Uterus (tissue), 2 donors: ENCODE data around the gene ISM2.

Source experiments
- CTCF ChIP-seq, 4 experiments: fragments of 200-600 bp in 2 of 4; fragments of 450-650 bp in 2 of 4; sonication (generic) in 2 of 4; IDR thresholded peaks; one replicate each; pipeline ENCODE4 v1.5.1; 2016 to 2019; ENCODE audit warnings: antibody characterized with exemption in 4 of 4, mild to moderate bottlenecking in 2 of 4, moderate library complexity in 1 of 4
- POLR2A ChIP-seq, 2 donors: fragments of 450-650 bp; IDR thresholded peaks; one replicate each; pipeline ENCODE4 v1.6.1; 2016; ENCODE audit warnings: antibody characterized with exemption in 2 of 2, mild to moderate bottlenecking in 1 of 2, moderate library complexity in 1 of 2

- TF ChIP-seq CTCF (IDR thresholded peaks at IDR 0.05) (no peak), POLR2A (IDR thresholded peaks at IDR 0.05) (no peak)
Observed at GRCh38 chr14:77467801-77468200, 30.8 kb downstream of the ISM2 start.
